ENCODE measurements around the gene ZNF260. TPM values are rescaled to one million over a fixed set of nuclear protein-coding genes. Genes with fewer than 3 reads are reported as not detected.

ZNF260 gene
- total RNA-seq, 1 experiment from 2014 or later, result 25.2 TPM

- TF ChIP-seq, protein P1, sequence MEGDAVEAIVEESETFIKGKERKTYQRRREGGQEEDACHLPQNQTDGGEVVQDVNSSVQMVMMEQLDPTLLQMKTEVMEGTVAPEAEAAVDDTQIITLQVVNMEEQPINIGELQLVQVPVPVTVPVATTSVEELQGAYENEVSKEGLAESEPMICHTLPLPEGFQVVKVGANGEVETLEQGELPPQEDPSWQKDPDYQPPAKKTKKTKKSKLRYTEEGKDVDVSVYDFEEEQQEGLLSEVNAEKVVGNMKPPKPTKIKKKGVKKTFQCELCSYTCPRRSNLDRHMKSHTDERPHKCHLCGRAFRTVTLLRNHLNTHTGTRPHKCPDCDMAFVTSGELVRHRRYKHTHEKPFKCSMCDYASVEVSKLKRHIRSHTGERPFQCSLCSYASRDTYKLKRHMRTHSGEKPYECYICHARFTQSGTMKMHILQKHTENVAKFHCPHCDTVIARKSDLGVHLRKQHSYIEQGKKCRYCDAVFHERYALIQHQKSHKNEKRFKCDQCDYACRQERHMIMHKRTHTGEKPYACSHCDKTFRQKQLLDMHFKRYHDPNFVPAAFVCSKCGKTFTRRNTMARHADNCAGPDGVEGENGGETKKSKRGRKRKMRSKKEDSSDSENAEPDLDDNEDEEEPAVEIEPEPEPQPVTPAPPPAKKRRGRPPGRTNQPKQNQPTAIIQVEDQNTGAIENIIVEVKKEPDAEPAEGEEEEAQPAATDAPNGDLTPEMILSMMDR (IDR thresholded peaks at IDR 0.05), result no peak
- TF ChIP-seq TCF7L2 (IDR thresholded peaks at IDR 0.05; ENCODE audit: low read depth, low read length), result peak; percentile 76
- TF ChIP-seq POLR2AphosphoS5 (IDR thresholded peaks at IDR 0.05; ENCODE audit: low read depth, low read length), result peak; percentile 98
- TF ChIP-seq, protein P2, sequence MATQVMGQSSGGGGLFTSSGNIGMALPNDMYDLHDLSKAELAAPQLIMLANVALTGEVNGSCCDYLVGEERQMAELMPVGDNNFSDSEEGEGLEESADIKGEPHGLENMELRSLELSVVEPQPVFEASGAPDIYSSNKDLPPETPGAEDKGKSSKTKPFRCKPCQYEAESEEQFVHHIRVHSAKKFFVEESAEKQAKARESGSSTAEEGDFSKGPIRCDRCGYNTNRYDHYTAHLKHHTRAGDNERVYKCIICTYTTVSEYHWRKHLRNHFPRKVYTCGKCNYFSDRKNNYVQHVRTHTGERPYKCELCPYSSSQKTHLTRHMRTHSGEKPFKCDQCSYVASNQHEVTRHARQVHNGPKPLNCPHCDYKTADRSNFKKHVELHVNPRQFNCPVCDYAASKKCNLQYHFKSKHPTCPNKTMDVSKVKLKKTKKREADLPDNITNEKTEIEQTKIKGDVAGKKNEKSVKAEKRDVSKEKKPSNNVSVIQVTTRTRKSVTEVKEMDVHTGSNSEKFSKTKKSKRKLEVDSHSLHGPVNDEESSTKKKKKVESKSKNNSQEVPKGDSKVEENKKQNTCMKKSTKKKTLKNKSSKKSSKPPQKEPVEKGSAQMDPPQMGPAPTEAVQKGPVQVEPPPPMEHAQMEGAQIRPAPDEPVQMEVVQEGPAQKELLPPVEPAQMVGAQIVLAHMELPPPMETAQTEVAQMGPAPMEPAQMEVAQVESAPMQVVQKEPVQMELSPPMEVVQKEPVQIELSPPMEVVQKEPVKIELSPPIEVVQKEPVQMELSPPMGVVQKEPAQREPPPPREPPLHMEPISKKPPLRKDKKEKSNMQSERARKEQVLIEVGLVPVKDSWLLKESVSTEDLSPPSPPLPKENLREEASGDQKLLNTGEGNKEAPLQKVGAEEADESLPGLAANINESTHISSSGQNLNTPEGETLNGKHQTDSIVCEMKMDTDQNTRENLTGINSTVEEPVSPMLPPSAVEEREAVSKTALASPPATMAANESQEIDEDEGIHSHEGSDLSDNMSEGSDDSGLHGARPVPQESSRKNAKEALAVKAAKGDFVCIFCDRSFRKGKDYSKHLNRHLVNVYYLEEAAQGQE (IDR thresholded peaks at IDR 0.05; ENCODE audit: insufficient read depth in 1 of 2, low read depth in 2 of 2, low read length in 1 of 2), result 0 out of 4 replicates have a peak, but pooled peaks of 1 of the 2 experiments have one; percentile 48
- TF ChIP-seq SIN3A (IDR thresholded peaks at IDR 0.05; ENCODE audit: borderline replicate concordance, insufficient read depth, low read depth, low read length), result peak; percentile 96
- peak; percentile 98 for ATAC-seq
- DNase-seq (ENCODE audit: low read depth, low spot score), result peak; percentile 87
- Histone ChIP-seq H3K4me3 (ENCODE audit: low read depth in 2 of 2, low read length in 2 of 2) (peak within 1 kb of the TSS; percentile 57 to 99), H3K9me3 (ENCODE audit: control insufficient read depth, insufficient read depth, low read depth, low read length) (peaks cover 5% of the 10 kb centered on the region; the same call in 1 of the 2 replicates), H3K27me3 (ENCODE audit: control insufficient read depth, insufficient read depth, low read length) (no peaks in the 10 kb centered on the region), H3K4me1 (ENCODE audit: control insufficient read depth, insufficient read depth, low read length) (peaks cover 13% of the 10 kb centered on the region), H3K36me3 (ENCODE audit: control insufficient read depth, insufficient read depth, low read length) (0 out of 2 replicates have a peak, but pooled peaks cover 4% of the 10 kb centered on the region), H3K27ac (ENCODE audit: low read length) (peak within 1 kb of the TSS; percentile 91)
- intact Hi-C loops (cut with micrococcal nuclease; ENCODE audit: unreplicated experiment) (no loop called here), in situ Hi-C loops (cut with HindIII; ENCODE audit: low pct_unique_long_range_greater_than_20kb, low sequenced_read_pairs) (no loop called here)
- POLR2A ChIA-PET, result interaction anchor here (0.6 to 1.3 kb wide), 2 partner anchors 45 to 643 kb away, joined by 3 to 6 read pairs; partner anchors contain the start of gene ZNF260
- no TSS peak for BruUV-seq (replicated peaks)
- CTCF ChIA-PET, result interaction anchor here (0.6 kb wide), 1 partner anchor 400 kb away, joined by 3 read pairs; no protein-coding TSS in a partner anchor
These were observed 45.2 kb upstream of the ZNF260 start, which contains the start of gene ZNF529 for GRCh38 chr19:36573020-36573894. ZNF529 (minus strand) TSS chr19:36573292; CDS start chr19:36572346, 946 bp downstream.

DNA sequence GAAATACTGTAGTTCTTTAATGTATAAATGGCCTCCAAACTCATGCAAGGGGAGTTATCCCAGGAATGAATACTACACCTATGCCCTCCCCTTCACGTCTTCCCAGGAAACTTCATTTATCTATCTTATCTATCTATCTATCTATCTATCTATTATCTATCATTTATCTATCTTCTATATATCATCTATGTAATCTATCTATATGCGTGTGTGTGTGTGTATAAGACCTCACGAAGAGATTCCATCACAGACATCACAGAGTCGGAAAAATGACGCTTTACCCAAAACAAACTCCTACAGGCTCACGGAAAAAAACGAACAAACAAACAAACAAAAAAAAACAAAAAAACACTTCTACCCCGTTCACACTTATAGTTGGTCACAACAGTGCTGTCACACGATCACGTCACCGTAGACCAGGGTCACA, 44.5 kb upstream of the ZNF260 start:
- peak overlapping the region; percentile 57 to 99 for H3K4me3 ChIP-seq (ENCODE audit: low read depth in 2 of 2, low read length in 2 of 2)
- 0 out of 2 replicates have a peak, but pooled peaks cover 4% of the 10 kb centered on the region for H3K36me3 ChIP-seq (ENCODE audit: control insufficient read depth, insufficient read depth, low read length)
- ChIA-PET POLR2A (interaction anchor here (1.3 kb wide), 1 partner anchor 45 kb away, joined by 3 read pairs; the partner anchor contains the start of gene ZNF260), CTCF (interaction anchor here (0.6 kb wide), 1 partner anchor 399 kb away, joined by 3 read pairs; no protein-coding TSS in a partner anchor)
- TSS peak; percentile 90 for BruUV-seq (replicated peaks)
- H3K4me1 ChIP-seq (ENCODE audit: control insufficient read depth, insufficient read depth, low read length), result peaks cover 13% of the 10 kb centered on the region
- in situ Hi-C loops (cut with HindIII; ENCODE audit: low pct_unique_long_range_greater_than_20kb, low sequenced_read_pairs), result no loop called here
- peaks cover 11% of the 10 kb centered on the region; the same call in 1 of the 2 replicates for H3K9me3 ChIP-seq (ENCODE audit: control insufficient read depth, insufficient read depth, low read depth, low read length)
- no peaks in the 10 kb centered on the region for H3K27me3 ChIP-seq (ENCODE audit: control insufficient read depth, insufficient read depth, low read length)
- intact Hi-C loops (cut with micrococcal nuclease; ENCODE audit: unreplicated experiment), result no loop called here
- ATAC-seq, result no peak
- peak overlapping the region; percentile 91 for H3K27ac ChIP-seq (ENCODE audit: low read length)
- DNase-seq (ENCODE audit: low read depth, low spot score), result no peak
- TF ChIP-seq, protein P1 (IDR thresholded peaks at IDR 0.05), result no peak
- no peak for TF ChIP-seq SIN3A (IDR thresholded peaks at IDR 0.05; ENCODE audit: borderline replicate concordance, insufficient read depth, low read depth, low read length)
- TF ChIP-seq POLR2AphosphoS5 (IDR thresholded peaks at IDR 0.05; ENCODE audit: low read depth, low read length), result no peak
- TF ChIP-seq TCF7L2 (IDR thresholded peaks at IDR 0.05; ENCODE audit: low read depth, low read length), result no peak
- TF ChIP-seq, protein P2 (IDR thresholded peaks at IDR 0.05; ENCODE audit: insufficient read depth in 1 of 2, low read depth in 2 of 2, low read length in 1 of 2), result no peak
